CD1c-positive myeloid dendritic cell (primary cell): Measurements from ENCODE around the gene PCARE.

ENCODE experiments used
- DNase-seq: peaks from one replicate; pipeline ENCODE4 v3.0.0-alpha.2; 2016; ENCODE audit errors: extremely low spot score

The PCARE gene

DNA sequence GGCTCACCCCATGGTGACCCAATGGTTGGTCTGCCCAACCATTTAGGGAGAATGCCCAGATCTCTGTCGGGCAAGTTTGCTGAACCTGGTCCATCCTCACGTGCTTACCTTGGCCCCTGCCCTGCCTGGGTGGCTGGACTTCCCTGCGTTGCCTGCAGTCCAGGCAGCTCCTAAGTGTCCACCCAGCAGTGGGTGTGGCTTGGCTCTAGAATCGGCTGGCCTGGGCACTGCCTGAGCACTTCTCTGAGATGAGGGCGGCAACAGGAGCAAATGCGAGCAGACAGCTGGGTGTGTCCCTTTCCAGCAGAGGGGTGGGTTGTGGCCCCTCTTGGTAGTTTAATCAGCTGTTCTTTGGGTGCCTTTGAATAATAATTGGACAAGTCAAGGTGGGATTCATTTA is 11.3 kb downstream of the PCARE start:
- no peak for DNase-seq

DNA sequence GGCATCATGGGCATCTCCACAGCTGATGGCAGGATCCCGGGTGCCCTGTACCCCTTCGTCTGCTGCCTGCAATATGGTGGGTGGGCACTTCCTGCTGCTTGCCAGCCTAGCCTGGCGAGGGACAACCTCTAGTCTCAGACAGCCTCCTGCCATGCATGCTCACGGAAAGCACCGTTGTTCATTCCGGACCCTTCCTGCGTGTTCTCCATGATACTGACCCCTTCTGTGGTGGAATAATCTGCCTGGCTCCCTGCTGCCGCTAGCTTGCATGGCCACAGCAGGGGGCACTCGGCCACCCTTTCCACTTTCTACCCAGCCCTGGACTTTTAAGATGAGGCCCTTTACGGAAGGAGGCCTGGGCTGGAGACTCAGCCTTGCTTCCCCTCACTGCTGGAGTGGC is 12.0 kb downstream of the PCARE start:
- DNase-seq, result no peak

- DNase-seq, result peak; percentile 35
Measured at GRCh38 chr2:29061616-29062015, 12.7 kb downstream of the PCARE start.

GRCh38 chr2:29061176-29061575 is 13.1 kb downstream of the PCARE start:
- DNase-seq, result no peak

- DNase-seq, result no peak
Measured at GRCh38 chr2:29060441-29060840, 13.9 kb downstream of the PCARE start.

- no peak for DNase-seq
Measured at GRCh38 chr2:29059624-29060023, 14.7 kb downstream of the PCARE start.

- no peak for DNase-seq
Measured at GRCh38 chr2:29057006-29057405, 17.3 kb downstream of the PCARE start.

- DNase-seq, result no peak
Measured at GRCh38 chr2:29056452-29056851, 17.9 kb downstream of the PCARE start.

DNA sequence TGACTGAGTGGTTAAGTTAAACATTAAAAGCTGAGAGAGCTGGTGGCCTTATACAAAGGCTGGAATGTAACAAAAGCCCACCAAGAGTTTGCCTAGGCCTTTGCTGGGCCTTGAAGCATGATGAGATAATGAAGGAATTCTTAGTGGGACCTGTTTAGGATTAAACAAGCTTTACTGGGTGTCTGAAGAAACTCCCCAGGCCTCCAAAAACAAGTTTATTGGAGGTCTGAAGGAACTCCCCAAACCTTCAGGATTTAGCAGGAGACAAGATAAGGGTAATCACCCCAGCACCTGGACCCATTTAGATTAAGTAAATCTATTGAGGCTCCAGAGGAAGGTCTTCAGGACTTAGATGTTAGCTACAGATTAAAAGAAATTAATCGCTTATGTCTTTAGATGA is 18.7 kb downstream of the PCARE start:
- DNase-seq, result no peak

DNA sequence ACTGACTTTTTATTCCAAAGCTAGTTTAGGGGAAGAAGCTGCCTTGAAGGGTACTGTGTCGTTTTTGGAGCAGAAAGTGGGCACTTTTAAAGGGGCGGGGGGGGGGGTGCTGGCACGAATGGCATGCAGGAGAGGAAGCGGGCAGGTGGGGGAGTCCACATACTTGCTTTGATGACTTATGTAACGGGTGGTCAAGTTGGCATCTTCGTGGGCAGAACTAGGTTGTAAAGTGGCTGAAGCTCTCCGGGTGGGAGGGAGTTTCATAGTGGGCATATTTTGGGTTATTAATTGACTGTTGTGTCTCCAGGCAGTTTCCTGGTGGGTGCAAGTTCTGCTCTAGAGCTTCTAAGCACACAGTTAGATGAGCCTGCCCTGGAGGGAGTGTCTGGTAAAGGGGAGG is 19.9 kb downstream of the PCARE start:
- DNase-seq, result no peak

- no peak for DNase-seq
Measured at GRCh38 chr2:29053670-29054400, 20.5 kb downstream of the PCARE start.

- DNase-seq, result no peak
Measured at GRCh38 chr2:29053223-29053622, 21.1 kb downstream of the PCARE start.

DNA sequence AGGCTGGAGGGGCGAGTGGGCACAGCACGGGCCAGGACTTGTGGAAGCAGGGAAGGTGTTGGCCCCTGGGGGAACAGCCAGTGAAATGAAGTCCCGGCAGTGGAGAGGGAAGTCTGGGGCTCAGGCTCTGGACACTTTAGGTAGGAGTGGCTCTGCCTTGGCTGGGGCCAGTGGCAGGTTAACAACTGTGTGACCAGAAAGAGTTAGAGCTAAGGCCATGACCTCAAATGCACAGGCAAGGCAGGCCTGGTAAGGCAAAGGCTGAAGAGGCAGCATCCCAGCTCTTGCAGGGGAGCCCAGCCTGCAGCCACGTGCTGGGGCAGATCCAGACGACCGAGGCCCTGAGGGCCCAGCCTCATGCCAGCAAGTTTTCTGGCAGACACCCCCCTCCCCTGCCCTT is 21.5 kb downstream of the PCARE start:
- no peak for DNase-seq

DNA sequence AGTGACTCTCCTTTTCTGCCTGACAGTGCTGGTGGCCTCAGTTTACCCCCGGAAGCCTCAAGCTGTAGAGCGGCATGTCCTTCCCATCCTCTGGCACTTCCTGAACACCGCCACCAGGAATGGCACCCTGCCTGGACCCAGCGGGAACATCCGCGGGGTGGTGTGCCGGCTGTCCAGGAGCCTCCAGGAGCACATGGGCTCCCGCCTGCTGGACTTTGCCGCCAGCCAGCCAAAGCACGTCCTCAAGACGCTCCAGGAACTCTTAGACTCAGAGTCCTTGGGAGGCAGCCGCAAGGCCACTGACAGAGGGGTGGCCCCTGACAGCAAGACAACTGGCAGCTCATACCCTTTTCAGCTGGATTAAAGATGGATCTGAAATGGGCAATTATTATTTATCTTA is 22.6 kb downstream of the PCARE start:
- DNase-seq, result no peak

GRCh38 chr2:29050591-29050990 is 23.7 kb downstream of the PCARE start:
- DNase-seq, result no peak

GRCh38 chr2:29047083-29047845 is 27.1 kb downstream of the PCARE start:
- DNase-seq, result no peak

DNA sequence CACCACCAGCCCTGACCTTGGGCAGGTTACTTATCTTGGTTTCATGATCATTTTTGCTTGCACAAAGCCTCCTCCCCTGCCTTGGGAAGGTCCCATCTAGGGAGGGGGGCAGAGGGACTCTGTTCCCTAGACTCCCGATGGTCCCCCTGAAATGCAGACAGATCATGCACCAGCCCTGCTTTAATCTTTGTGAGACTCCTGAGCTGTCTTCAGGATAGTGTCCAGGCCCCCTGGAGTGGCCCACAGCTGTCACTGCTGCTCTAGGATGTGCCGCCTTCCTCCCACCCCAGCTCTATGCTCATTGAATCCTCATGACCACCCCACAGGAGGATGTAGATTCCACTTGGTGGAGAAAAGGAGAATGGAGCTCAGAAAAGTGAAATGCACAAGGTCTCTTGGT is 28.0 kb downstream of the PCARE start:
- no peak for DNase-seq

- DNase-seq, result no peak
Measured at GRCh38 chr2:29044459-29044858, 29.9 kb downstream of the PCARE start.

DNA sequence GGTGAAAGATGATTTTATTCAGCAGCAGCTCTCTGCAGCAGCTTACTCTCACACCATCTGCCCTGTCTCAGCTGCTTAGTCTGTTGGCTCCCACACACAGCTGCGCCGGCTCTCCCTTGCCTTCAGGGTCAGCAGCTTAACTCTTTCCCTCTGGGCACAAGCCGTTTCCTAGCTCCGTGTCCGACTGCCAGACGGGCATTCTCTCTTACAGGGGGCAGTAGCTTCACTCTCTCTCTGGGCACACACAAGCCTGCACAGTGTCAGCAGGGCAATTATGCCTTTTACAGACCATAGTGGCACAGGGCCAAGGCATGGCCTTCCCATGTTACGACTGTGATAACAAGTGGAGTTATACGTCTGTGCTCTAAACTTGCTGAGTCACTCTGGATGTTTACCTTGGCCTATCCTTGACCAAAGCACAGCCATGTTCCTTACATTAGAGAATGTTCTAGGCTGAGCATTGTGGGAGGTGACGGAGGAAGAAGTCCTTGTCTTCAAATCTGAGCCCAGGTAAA is 31.7 kb downstream of the PCARE start:
- no peak for DNase-seq

- DNase-seq, result no peak
Measured at GRCh38 chr2:29041161-29041660, 33.1 kb downstream of the PCARE start.

DNA sequence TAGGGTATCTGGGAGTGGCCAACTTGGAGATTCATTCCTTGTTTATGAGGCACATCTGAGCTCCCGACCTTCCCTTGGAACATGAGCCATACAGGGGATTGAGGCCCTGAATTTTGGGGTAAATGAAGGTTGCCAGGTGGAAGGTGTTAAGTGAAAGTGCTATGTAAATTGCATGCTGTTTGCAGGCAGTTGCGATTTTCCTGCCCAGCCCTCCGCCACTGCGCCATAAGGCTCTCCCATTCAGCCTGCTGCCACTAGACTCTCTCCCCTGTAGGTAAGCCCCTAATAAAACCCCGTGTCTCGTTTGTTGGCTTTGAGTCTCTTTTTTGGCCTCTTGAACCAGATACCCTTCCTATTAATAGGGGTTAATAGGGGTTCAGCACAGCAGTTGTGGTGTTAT is 33.8 kb downstream of the PCARE start:
- no peak for DNase-seq

DNA sequence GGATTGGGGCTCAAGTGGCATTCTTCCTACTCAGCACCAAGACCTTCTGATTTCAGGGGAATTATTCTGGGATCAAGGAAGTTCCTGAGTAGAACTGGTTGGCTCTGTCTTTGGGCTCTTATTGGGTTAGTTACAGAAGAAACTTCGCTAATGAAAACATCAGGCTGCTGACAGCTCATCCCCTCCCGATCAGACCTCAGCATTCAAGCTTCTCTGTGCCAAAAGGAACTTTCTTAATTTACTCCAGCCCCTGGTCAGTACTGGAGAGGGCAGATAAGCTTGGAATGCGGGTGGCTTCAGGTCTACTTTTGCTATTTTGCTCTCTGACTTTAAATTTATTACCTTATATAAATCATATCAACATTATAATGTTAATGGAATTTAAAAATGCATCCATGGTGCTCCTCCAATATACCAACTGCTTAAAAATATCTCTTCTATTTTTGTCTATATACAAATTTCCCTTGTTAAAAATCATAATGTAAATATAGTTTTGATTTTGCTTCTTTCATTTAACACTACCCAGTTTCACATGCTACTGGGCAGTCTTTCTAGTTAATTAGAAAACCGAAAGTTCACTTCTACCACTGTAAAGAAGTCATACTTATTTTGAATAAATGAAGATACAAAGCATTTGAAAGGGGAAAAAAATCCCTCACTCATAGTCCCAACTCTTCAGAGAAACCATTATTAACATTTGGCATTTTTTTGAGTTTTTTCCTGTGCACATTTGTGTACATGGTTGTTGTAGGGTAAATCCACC is 34.4 kb downstream of the PCARE start:
- no peak for DNase-seq
